Spleen (tissue), 11 donors: ENCODE measurements around the gene ABLIM3. TPM values are rescaled to one million over a fixed set of nuclear protein-coding genes. Genes with fewer than 3 reads are reported as not detected.

ENCODE experiments used
- DNase-seq: peaks from one replicate; pipeline ENCODE4 v3.0.0-alpha.2; 2020
- H3K27ac ChIP-seq, 8 donors: fragments of 200-600 bp; sonication (generic) in 7 of 8; 1 replicate in 4 of 8; 2 replicates in 4 of 8; pipeline versions ENCODE4 v1.5.0 to v1.8.0; 2016 to 2021; ENCODE audit warnings: inconsistent platforms in 4 of 8, mild to moderate bottlenecking in 4 of 8, moderate library complexity in 1 of 8
- H3K27me3 ChIP-seq, 7 donors: fragments of 200-600 bp; sonication (generic) in 6 of 7; replicated peaks in 1 of 7; 1 replicate in 4 of 7; 2 replicates in 3 of 7; pipeline versions ENCODE4 v1.5.0 to v1.8.0; 2016 to 2021; ENCODE audit warnings: inconsistent platforms in 3 of 7, mild to moderate bottlenecking in 1 of 7
- H3K36me3 ChIP-seq, 6 donors: fragments of 200-600 bp; sonication (generic) in 5 of 6; 1 replicate in 4 of 6; 2 replicates in 2 of 6; pipeline versions ENCODE4 v1.5.0 to v1.8.0; 2016 to 2021; ENCODE audit warnings: inconsistent platforms in 2 of 6
- H3K4me1 ChIP-seq, 6 donors: fragments of 200-600 bp; sonication (generic) in 5 of 6; 1 replicate in 3 of 6; 2 replicates in 3 of 6; pipeline versions ENCODE4 v1.5.0 to v1.8.0; 2016 to 2021; ENCODE audit warnings: inconsistent platforms in 3 of 6
- H3K4me3 ChIP-seq, 8 donors: fragments of 200-600 bp; sonication (generic) in 7 of 8; 1 replicate in 4 of 8; 2 replicates in 4 of 8; pipeline versions ENCODE4 v1.5.0 to v1.8.0; 2016 to 2021; ENCODE audit warnings: inconsistent platforms in 4 of 8, mild to moderate bottlenecking in 4 of 8, moderate library complexity in 2 of 8
- H3K9me3 ChIP-seq, 8 donors: fragments of 200-600 bp; sonication (generic) in 7 of 8; 1 replicate in 4 of 8; 2 replicates in 4 of 8; pipeline versions ENCODE4 v1.5.0 to v1.8.0; 2016 to 2021; ENCODE audit warnings: inconsistent platforms in 4 of 8
- CTCF ChIP-seq, 11 experiments: fragments of 200-600 bp in 7 of 11; fragments of 450-650 bp in 4 of 11; sonication (generic) in 4 of 11; IDR thresholded peaks in 8 of 11; conservative IDR thresholded peaks in 3 of 11; 1 replicate in 7 of 11; 2 replicates in 4 of 11; pipeline versions ENCODE4 v1.4.0 to v1.8.0; 2016 to 2021; ENCODE audit warnings: antibody characterized with exemption in 11 of 11, inconsistent platforms in 4 of 11, mild to moderate bottlenecking in 1 of 11
- POLR2A ChIP-seq, 3 donors: fragments of 450-650 bp; IDR thresholded peaks; one replicate each; pipeline ENCODE4 v1.5.1; 2017; ENCODE audit warnings: antibody characterized with exemption in 3 of 3, mild to moderate bottlenecking in 1 of 3
- POLR2AphosphoS5 ChIP-seq, 3 donors: sonication (generic); formaldehyde crosslinking; IDR thresholded peaks; one replicate each; pipeline ENCODE4 v1.5.1; 2017; ENCODE audit warnings: antibody characterized with exemption in 3 of 3
- WGBS, 5 donors: extraction: QIAGEN DNeasy Blood & Tissue Kit in 3 of 5; methylation state at CpG; one replicate each; pipeline versions ENCODE4 v1.1.5 to v1.1.7; 2013 to 2018; 5-methylcytosine and 5-hydroxymethylcytosine counted together
- intact Hi-C: fragments of 100-400 bp; cut with DNase I; formaldehyde crosslinking; loops from one replicate; pipeline ENCODE4 v1.15.0; 2023; ENCODE audit warnings: low total_unique reads
- polyA plus RNA-seq, 3 donors: library from polyadenylated mRNA; stranded (reverse); fragments of 200-250 nt; gene quantifications; one replicate each; pipeline ENCODE4 v1.2.1, GENCODE V29; 2013
- total RNA-seq, 7 donors: library from RNA; depleted of rRNA in 3 of 7; stranded (reverse); fragments of >200 nt in 3 of 7; fragmentation: NEBNext Ultra II Directional in 4 of 7; extraction: Animal tissue kit (Norgen Biotek cat#: 25700) in 4 of 7; gene quantifications; one replicate each; pipeline versions ENCODE4 v1.1.0 to v1.2.1, GENCODE V29; 2016 to 2021
- donor health status: healthy with polysubstance abuse.
- donor health status: DM: no; HTN: no; CAD: no; lungs with moderate emphysema.
- donor health status: DM: no; HTN: no; CAD: no.
- donor health status: Bipolar disorder and iron deficiency.
- donor health status: healthy.
- donor health status: DM: no; HTN: no; CAD: no.
- donor health status: DM: yes; HTN: yes; CAD: no.

The ABLIM3 gene
- total and polyA plus RNA-seq, 10 donors, result 3.3 to 32.9 (median 13.6) TPM

GRCh38 chr5:149278451-149279210 lies 137.3 kb downstream of the ABLIM3 start:
- H3K9me3 ChIP-seq, result no peaks in the 10 kb centered on the region
- WGBS, 5 donors, result 66 to 80% (median 73%) methylated on average over 5 of the region's 5 CpGs
- intact Hi-C loops, result no loop called here

GRCh38 chr5:149279661-149280060 lies 138.4 kb downstream of the ABLIM3 start:
- WGBS, 5 donors, result 71 to 96% (median 90%) methylated on average over 1 of the region's 1 CpG
- DNase-seq, result no peak
- Histone ChIP-seq H3K27me3 (peaks cover 0 to 6% (median 0%) of the 10 kb centered on the region in 7 donors), H3K9me3 (no peaks in the 10 kb centered on the region), H3K4me1 (peaks cover 0 to 14% (median 0%) of the 10 kb centered on the region in 6 donors), H3K4me3 (no peak overlapping the region), H3K27ac (peak overlapping the region in 1 of 8 donors; percentile 8), H3K36me3 (no peaks in the 10 kb centered on the region)
- intact Hi-C loops, result no loop called here
- no peak for TF ChIP-seq POLR2AphosphoS5 (IDR thresholded peaks at IDR 0.05)
- TF ChIP-seq CTCF (IDR thresholded peaks at IDR 0.05 in 8 of 11, conservative IDR thresholded peaks at IDR 0.05 in 3 of 11), result no peak
- no peak for TF ChIP-seq POLR2A (IDR thresholded peaks at IDR 0.05)

More at GRCh38 chr5:149278451-149279210, 137.3 kb downstream of the ABLIM3 start:
- Histone ChIP-seq H3K27ac (peak overlapping the region in 2 of 8 donors; percentile 5 to 24), H3K4me3 (no peak overlapping the region), H3K4me1 (peaks cover 0 to 18% (median 4%) of the 10 kb centered on the region in 6 donors), H3K36me3 (no peaks in the 10 kb centered on the region), H3K27me3 (peaks cover 0 to 7% (median 0%) of the 10 kb centered on the region in 7 donors)
- TF ChIP-seq CTCF (IDR thresholded peaks at IDR 0.05 in 8 of 11, conservative IDR thresholded peaks at IDR 0.05 in 3 of 11), result no peak
- no peak for TF ChIP-seq POLR2AphosphoS5 (IDR thresholded peaks at IDR 0.05)
- TF ChIP-seq POLR2A (IDR thresholded peaks at IDR 0.05), result no peak
- DNase-seq, result no peak

GRCh38 chr5:149280124-149280523 lies 138.8 kb downstream of the ABLIM3 start:
- H3K9me3 ChIP-seq, result no peaks in the 10 kb centered on the region
- peak overlapping the region in 1 of 8 donors; percentile 8 for H3K27ac ChIP-seq
- no peaks in the 10 kb centered on the region for H3K36me3 ChIP-seq
- no peak for DNase-seq
- H3K27me3 ChIP-seq, result peaks cover 0 to 6% (median 0%) of the 10 kb centered on the region in 7 donors
- H3K4me3 ChIP-seq, result no peak overlapping the region
- no peak for TF ChIP-seq POLR2A (IDR thresholded peaks at IDR 0.05)
- no peak for TF ChIP-seq POLR2AphosphoS5 (IDR thresholded peaks at IDR 0.05)
- TF ChIP-seq CTCF (IDR thresholded peaks at IDR 0.05 in 8 of 11, conservative IDR thresholded peaks at IDR 0.05 in 3 of 11), result no peak
- H3K4me1 ChIP-seq, result peaks cover 0 to 14% (median 0%) of the 10 kb centered on the region in 6 donors
- 21 to 41% (median 29%) methylated on average over 1 of the region's 1 CpG for WGBS, 5 donors
- intact Hi-C loops, result no loop called here

DNA sequence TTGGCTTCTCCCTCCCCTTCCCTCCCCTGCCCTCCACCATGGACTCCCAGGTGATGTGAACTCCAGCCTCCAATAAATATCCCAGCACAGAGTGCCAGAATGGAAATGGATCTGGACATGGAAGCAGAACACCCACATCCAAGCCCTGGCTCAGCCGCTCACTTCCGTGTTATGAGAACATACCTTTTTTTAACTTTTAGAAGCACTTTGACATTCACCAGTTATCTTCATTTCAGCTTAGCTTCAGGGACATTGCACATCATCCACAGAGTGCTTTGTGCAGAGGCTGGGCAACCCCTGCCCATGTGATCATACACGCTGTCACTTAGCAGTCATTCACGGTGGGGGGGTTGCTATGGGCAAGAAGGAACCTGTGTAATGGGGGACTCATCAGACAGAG lies 139.5 kb downstream of the ABLIM3 start:
- 87 to 95% (median 90%) methylated on average over 4 of the region's 4 CpGs for WGBS, 5 donors
- intact Hi-C loops, result no loop called here
- TF ChIP-seq CTCF (IDR thresholded peaks at IDR 0.05 in 8 of 11, conservative IDR thresholded peaks at IDR 0.05 in 3 of 11), result no peak
- TF ChIP-seq POLR2A (IDR thresholded peaks at IDR 0.05), result no peak
- TF ChIP-seq POLR2AphosphoS5 (IDR thresholded peaks at IDR 0.05), result no peak
- Histone ChIP-seq H3K27me3 (peaks cover 0 to 6% (median 0%) of the 10 kb centered on the region in 7 donors), H3K36me3 (no peaks in the 10 kb centered on the region), H3K27ac (no peak overlapping the region), H3K9me3 (no peaks in the 10 kb centered on the region), H3K4me1 (peaks cover 0 to 14% (median 0%) of the 10 kb centered on the region in 6 donors), H3K4me3 (no peak overlapping the region)
- DNase-seq, result no peak
